ENCODE measurements around the gene PCDHB11. TPM values are rescaled to one million over a fixed set of nuclear protein-coding genes. Genes with fewer than 3 reads are reported as not detected.
"Not testable (repeated sequence)": the region's sequence is repeated elsewhere in the genome, so short reads cannot be mapped to it uniquely, and the experiment has no call there.

The PCDHB11 gene
- total and polyA plus RNA-seq, 7 donors: 0.34 to 5.0 (median 3.1) TPM; not detected in 2

- Histone ChIP-seq H3K27me3 (peaks cover 0 to 48% (median 0%) of the 10 kb centered on the region in 3 donors), H3K9me3 (peaks cover 5 to 48% (median 19%) of the 10 kb centered on the region in 4 donors), H3K27ac (no peak within 1 kb of the TSS), H3K4me3 (no peak within 1 kb of the TSS), H3K36me3 (no peaks in the 10 kb centered on the region), H3K4me1 (no peaks in the 10 kb centered on the region)
- WGBS, 2 donors: 19 to 35% methylated on average over 9 of the region's 9 CpGs
- TF ChIP-seq POLR2AphosphoS5 (IDR thresholded peaks at IDR 0.05): no peak
- TF ChIP-seq EP300 (IDR thresholded peaks at IDR 0.05): no peak
- TF ChIP-seq POLR2A (IDR thresholded peaks at IDR 0.05): no peak
- no peak for TF ChIP-seq CTCF (IDR thresholded peaks at IDR 0.05)
- DNase-seq: no peak
- intact Hi-C loops (cut with DNase I): no loop called here
These were observed 12.4 kb upstream of the PCDHB11 start, which contains the start of gene PCDHB9 for GRCh38 chr5:141186897-141187512. Gene PCDHB9, plus strand, starts transcription at chr5:141187161. Its CDS starts 158 bp downstream, at chr5:141187319.

- DNase-seq; H3K27ac ChIP-seq; intact Hi-C loops (cut with DNase I); H3K36me3 ChIP-seq; H3K4me3 ChIP-seq; H3K4me1 ChIP-seq: not testable (repeated sequence)
- WGBS, 2 donors: 42 to 65% methylated on average over 33 to 34 of the region's 37 CpGs
- Histone ChIP-seq H3K9me3 (peaks cover 6 to 47% (median 23%) of the 10 kb centered on the region in 4 donors), H3K27me3 (peaks cover 0 to 39% (median 0%) of the 10 kb centered on the region in 3 donors)
These were observed 10.7 kb upstream of the PCDHB11 start for GRCh38 chr5:141188682-141189081.

- H3K9me3 ChIP-seq: peaks cover 6 to 47% (median 22%) of the 10 kb centered on the region in 4 donors
- DNase-seq; intact Hi-C loops (cut with DNase I); H3K4me1 ChIP-seq; H3K27ac ChIP-seq; H3K4me3 ChIP-seq; H3K36me3 ChIP-seq: not testable (repeated sequence)
- WGBS, 2 donors: 39 to 67% methylated on average over 33 of the region's 35 CpGs
- peaks cover 0 to 39% (median 0%) of the 10 kb centered on the region in 3 donors for H3K27me3 ChIP-seq
These were observed 10.3 kb upstream of the PCDHB11 start for GRCh38 chr5:141189131-141189530.

- H3K27ac ChIP-seq: no peak within 1 kb of the TSS
- DNase-seq: peak; percentile 47
- H3K4me1 ChIP-seq: no peaks in the 10 kb centered on the region
- peaks cover 9 to 50% (median 30%) of the 10 kb centered on the region in 4 donors for H3K9me3 ChIP-seq
- 11 to 20% methylated on average over 10 of the region's 10 CpGs for WGBS, 2 donors
- peak within 1 kb of the TSS in 3 of 4 donors; percentile 12 to 19 (median 14) for H3K4me3 ChIP-seq
- intact Hi-C loops (cut with DNase I): no loop called here
- TF ChIP-seq POLR2AphosphoS5 (IDR thresholded peaks at IDR 0.05) (no peak), CTCF (IDR thresholded peaks at IDR 0.05) (peak in 2 of 4 experiments; percentile 5 to 11)
- H3K36me3 ChIP-seq: no peaks in the 10 kb centered on the region
- H3K27me3 ChIP-seq: peaks cover 0 to 25% (median 0%) of the 10 kb centered on the region in 3 donors
These were observed 7.2 kb upstream of the PCDHB11 start, which contains the start of gene PCDHB10 for GRCh38 chr5:141192110-141192725. Gene PCDHB10, plus strand, starts transcription at chr5:141192353. Its CDS starts 200 bp downstream, at chr5:141192553.

GRCh38 chr5:141194332-141194731 is 5.1 kb upstream of the PCDHB11 start:
- H3K36me3 ChIP-seq; H3K4me1 ChIP-seq; H3K27ac ChIP-seq; H3K4me3 ChIP-seq; intact Hi-C loops (cut with DNase I): not testable (repeated sequence)
- WGBS, 2 donors: 34 to 68% methylated on average over 24 to 33 of the region's 37 CpGs
- Histone ChIP-seq H3K27me3 (peaks cover 0 to 14% (median 0%) of the 10 kb centered on the region in 3 donors), H3K9me3 (peaks cover 9 to 52% (median 28%) of the 10 kb centered on the region in 4 donors)
- peak; percentile 45 for DNase-seq

- WGBS, 2 donors: 33 to 42% methylated on average over 3 of the region's 3 CpGs
These were observed 3.1 kb upstream of the PCDHB11 start for GRCh38 chr5:141196363-141196762.

GRCh38 chr5:141201126-141201525 is 1.7 kb downstream of the PCDHB11 start:
- DNase-seq: peak; percentile 44
- H3K4me1 ChIP-seq; H3K27ac ChIP-seq; H3K27me3 ChIP-seq; intact Hi-C loops (cut with DNase I); H3K4me3 ChIP-seq; H3K36me3 ChIP-seq: not testable (repeated sequence)
- H3K9me3 ChIP-seq: peaks cover 0 to 55% (median 23%) of the 10 kb centered on the region in 4 donors
- WGBS, 2 donors: 37 to 65% methylated on average over 27 of the region's 38 CpGs

More at GRCh38 chr5:141196363-141196762, 3.1 kb upstream of the PCDHB11 start:
- TF ChIP-seq CTCF (IDR thresholded peaks at IDR 0.05) (no peak), EP300 (IDR thresholded peaks at IDR 0.05) (no peak), POLR2A (IDR thresholded peaks at IDR 0.05) (no peak), POLR2AphosphoS5 (IDR thresholded peaks at IDR 0.05) (no peak)
- Histone ChIP-seq H3K4me3 (no peak overlapping the region), H3K4me1 (no peaks in the 10 kb centered on the region), H3K9me3 (peaks cover 9 to 57% (median 31%) of the 10 kb centered on the region in 4 donors), H3K36me3 (no peaks in the 10 kb centered on the region), H3K27me3 (no peaks in the 10 kb centered on the region), H3K27ac (no peak overlapping the region)
- no peak for DNase-seq
- intact Hi-C loops (cut with DNase I): no loop called here

GRCh38 chr5:141201646-141202045 is 2.2 kb downstream of the PCDHB11 start:
- not testable (repeated sequence) for DNase-seq, H3K27me3 ChIP-seq

More at GRCh38 chr5:141201646-141202045, 2.2 kb downstream of the PCDHB11 start:
- H3K4me1 ChIP-seq; H3K36me3 ChIP-seq; H3K27ac ChIP-seq; H3K4me3 ChIP-seq; intact Hi-C loops (cut with DNase I): not testable (repeated sequence)
- WGBS, 2 donors: 48 to 70% methylated on average over 28 to 33 of the region's 35 CpGs
- peaks cover 0 to 54% (median 20%) of the 10 kb centered on the region in 4 donors for H3K9me3 ChIP-seq
